HG03095 (cell line): ENCODE data around the gene SLC2A9.
"Not testable (repeated sequence)": the region's sequence is repeated elsewhere in the genome, so short reads cannot be mapped to it uniquely, and the experiment has no call there.

Experiments used
- ATAC-seq: cut with Tn5 transposase; IDR thresholded peaks from one replicate; pipeline ENCODE4 v1.9.1; 2021; ENCODE audit warnings: moderate library complexity; ENCODE audit not compliant: unreplicated experiment

Gene SLC2A9

GRCh38 chr4:9933956-9934355, 87.3 kb downstream of the SLC2A9 start:
- no peak for ATAC-seq

GRCh38 chr4:9933184-9933583, 88.1 kb downstream of the SLC2A9 start:
- no peak for ATAC-seq

- no peak for ATAC-seq
Observed at GRCh38 chr4:9932771-9933170, 88.5 kb downstream of the SLC2A9 start.

GRCh38 chr4:9931146-9931545, 90.2 kb downstream of the SLC2A9 start:
- no peak for ATAC-seq

- no peak for ATAC-seq
Observed at GRCh38 chr4:9929111-9929510, 92.2 kb downstream of the SLC2A9 start.

- ATAC-seq = no peak
Observed at GRCh38 chr4:9927341-9928007, 93.8 kb downstream of the SLC2A9 start.

GRCh38 chr4:9926586-9926985, 94.7 kb downstream of the SLC2A9 start:
- ATAC-seq = no peak

GRCh38 chr4:9925750-9926439, 95.4 kb downstream of the SLC2A9 start:
- no peak for ATAC-seq

GRCh38 chr4:9924750-9925149, 96.5 kb downstream of the SLC2A9 start:
- no peak for ATAC-seq

GRCh38 chr4:9923195-9923812, 98.0 kb downstream of the SLC2A9 start:
- ATAC-seq = no peak

GRCh38 chr4:9921326-9921725, 100.0 kb downstream of the SLC2A9 start:
- no peak for ATAC-seq

- ATAC-seq = no peak
Observed at GRCh38 chr4:9920029-9920428, 101.3 kb downstream of the SLC2A9 start.

GRCh38 chr4:9919047-9919446, 102.2 kb downstream of the SLC2A9 start:
- ATAC-seq = no peak

- ATAC-seq = no peak
Observed at GRCh38 chr4:9918484-9918883, 102.8 kb downstream of the SLC2A9 start.

- no peak for ATAC-seq
Observed at GRCh38 chr4:9916937-9917336, 104.4 kb downstream of the SLC2A9 start.

- ATAC-seq = no peak
Observed at GRCh38 chr4:9916346-9916745, 105.0 kb downstream of the SLC2A9 start.

- ATAC-seq = no peak
Observed at GRCh38 chr4:9913846-9914245, 107.5 kb downstream of the SLC2A9 start.

- ATAC-seq = no peak
Observed at GRCh38 chr4:9906996-9907395, 114.3 kb downstream of the SLC2A9 start.

GRCh38 chr4:9904976-9905587, 116.2 kb downstream of the SLC2A9 start:
- ATAC-seq = no peak

GRCh38 chr4:9903317-9903716, 118.0 kb downstream of the SLC2A9 start:
- ATAC-seq = no peak

- ATAC-seq = no peak
Observed at GRCh38 chr4:9901257-9901656, 120.0 kb downstream of the SLC2A9 start.

GRCh38 chr4:9900633-9901032, 120.7 kb downstream of the SLC2A9 start:
- not testable (repeated sequence) for ATAC-seq
